HG03469 (cell line): ENCODE measurements around the gene SLC43A2.
"Not testable (repeated sequence)": the region's sequence is repeated elsewhere in the genome, so short reads cannot be mapped to it uniquely, and the experiment has no call there.

Experiments
- ATAC-seq: cut with Tn5 transposase; IDR thresholded peaks from one replicate; pipeline ENCODE4 v1.9.1; 2021; ENCODE audit warnings: mild to moderate bottlenecking, moderate library complexity, moderate number of reproducible peaks; ENCODE audit not compliant: unreplicated experiment

The SLC43A2 gene

GRCh38 chr17:1546292-1546922 lies 82.2 kb downstream of the SLC43A2 start:
- ATAC-seq = no peak

- no peak for ATAC-seq
Measured at GRCh38 chr17:1545618-1546017, 83.0 kb downstream of the SLC43A2 start.

GRCh38 chr17:1542316-1542715 lies 86.3 kb downstream of the SLC43A2 start:
- ATAC-seq = no peak

- no peak for ATAC-seq
Measured at GRCh38 chr17:1541367-1541904, 87.2 kb downstream of the SLC43A2 start.

GRCh38 chr17:1539811-1540210 lies 88.8 kb downstream of the SLC43A2 start:
- ATAC-seq = no peak

DNA sequence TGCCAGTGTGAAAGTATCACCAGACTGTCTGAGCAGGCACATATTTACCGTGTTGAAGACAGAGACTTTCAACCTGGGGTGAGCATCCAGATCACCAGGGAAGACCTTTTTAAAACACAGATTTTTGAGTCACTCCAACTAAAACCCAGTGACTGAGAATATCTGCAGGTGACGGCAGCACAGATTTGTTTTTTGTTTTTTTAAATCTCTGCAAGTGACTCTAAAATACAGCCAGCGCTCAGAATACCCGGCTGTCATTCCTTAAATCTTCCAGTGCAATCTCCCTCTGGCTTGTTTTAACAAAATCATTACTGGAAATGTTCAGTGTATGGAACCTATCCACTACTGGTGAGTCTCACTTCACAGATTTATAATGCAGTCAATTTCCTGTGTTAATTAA lies 92.9 kb downstream of the SLC43A2 start:
- ATAC-seq = no peak

DNA sequence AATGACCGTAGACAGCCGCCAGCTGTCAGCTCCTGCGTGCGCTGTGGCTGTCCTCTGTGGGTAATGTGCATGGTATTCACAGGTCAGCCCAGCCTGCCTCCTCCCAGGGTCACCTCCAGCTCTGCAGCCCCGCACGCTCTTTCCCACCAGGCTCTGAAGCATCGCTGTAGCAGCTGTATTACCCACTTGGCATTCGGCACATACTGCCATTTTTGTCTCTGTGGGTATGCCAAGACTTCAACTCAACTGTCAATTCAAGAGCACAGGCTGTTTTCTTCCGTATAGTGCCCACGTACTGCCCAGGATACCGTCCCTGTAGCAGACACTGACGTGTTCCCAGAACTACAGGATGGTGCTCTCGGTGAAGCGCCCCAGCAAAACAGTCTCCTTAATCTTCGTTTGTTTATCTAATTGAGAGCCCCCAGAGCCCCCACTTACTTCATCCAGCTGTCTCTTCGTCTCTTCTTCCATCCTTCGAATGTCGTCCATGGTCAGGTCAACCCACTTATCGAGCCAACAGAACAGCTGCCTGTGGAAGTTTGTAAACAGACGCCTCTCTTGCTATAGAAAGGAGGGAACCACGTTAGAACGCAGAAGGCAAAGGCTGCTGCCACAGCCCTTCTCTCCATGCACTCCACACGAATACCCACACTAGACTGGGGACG lies 94.8 kb downstream of the SLC43A2 start:
- ATAC-seq = no peak

- no peak for ATAC-seq
Measured at GRCh38 chr17:1532836-1533602, 95.6 kb downstream of the SLC43A2 start.

- ATAC-seq = no peak
Measured at GRCh38 chr17:1529863-1530262, 98.8 kb downstream of the SLC43A2 start.

GRCh38 chr17:1526876-1527275 lies 101.8 kb downstream of the SLC43A2 start:
- ATAC-seq = not testable (repeated sequence)

GRCh38 chr17:1522626-1523025 lies 106.0 kb downstream of the SLC43A2 start:
- no peak for ATAC-seq

DNA sequence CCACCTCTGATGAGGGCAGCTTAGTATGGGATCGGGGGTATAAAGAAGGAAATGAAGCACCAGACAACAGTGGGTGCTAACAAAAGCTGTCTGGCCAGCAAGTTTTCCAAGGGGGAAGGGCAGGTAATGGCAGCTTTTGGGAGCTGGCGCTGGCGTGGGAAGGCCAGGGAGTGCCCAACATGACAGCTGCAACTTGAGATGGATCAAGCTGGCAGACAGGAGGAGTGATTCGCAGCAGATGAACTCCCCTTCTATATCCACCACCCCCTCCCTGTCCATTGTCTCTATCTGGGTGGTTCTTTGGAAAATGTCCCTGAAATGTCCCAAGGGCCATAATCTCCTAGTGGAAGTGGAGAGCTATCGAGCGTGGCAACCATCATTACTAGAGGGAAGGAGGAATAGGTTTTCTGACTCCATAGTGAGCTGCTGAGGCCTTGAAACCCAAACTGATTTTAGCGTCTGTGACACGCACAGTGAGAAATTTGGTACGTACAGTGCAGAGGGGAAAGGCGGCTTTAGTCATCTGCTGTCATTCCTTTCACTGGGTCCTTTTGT lies 107.5 kb downstream of the SLC43A2 start:
- no peak for ATAC-seq

GRCh38 chr17:1519678-1520077 lies 109.0 kb downstream of the SLC43A2 start:
- no peak for ATAC-seq
